DOHH2 (cell line): ENCODE measurements around the gene LRGUK.

Experiments
- EZH2phosphoT487 ChIP-seq: fragments of 200-600 bp; sonication (generic); IDR thresholded peaks from 2 replicates; pipeline ENCODE4 v1.6.1; 2017; ENCODE audit warnings: borderline replicate concordance, mild to moderate bottlenecking, antibody characterized with exemption, low read length, moderate library complexity, mixed read lengths
- TF ChIP-seq, protein P1 (sequence below): fragments of 200-600 bp; sonication (generic); IDR thresholded peaks from one replicate; pipeline ENCODE4 v1.5.1; 2014; ENCODE audit warnings: antibody characterized with exemption, mild to moderate bottlenecking, low read depth, low read length; ENCODE audit not compliant: poor library complexity, severe bottlenecking

DNA sequence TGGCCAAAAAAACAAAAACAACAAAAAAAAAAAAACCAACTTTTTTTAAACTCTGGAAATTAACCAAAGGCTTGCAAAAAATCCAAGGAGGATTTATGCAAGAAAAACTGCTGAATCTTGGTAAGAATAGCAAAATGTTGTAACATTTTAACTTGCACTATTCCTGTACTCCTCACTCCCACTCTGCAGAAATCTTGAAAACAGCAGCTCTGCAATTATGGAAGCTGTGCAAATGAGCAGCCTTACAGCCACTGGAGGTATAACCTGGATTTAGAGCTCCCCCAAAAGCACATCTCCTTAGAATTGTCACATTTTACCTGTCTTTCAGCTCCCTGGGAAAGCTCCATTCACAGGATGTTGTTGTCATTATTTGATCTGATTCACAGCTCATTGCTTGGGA lies 41.8 kb upstream of the LRGUK start:
- TF ChIP-seq, protein P1, sequence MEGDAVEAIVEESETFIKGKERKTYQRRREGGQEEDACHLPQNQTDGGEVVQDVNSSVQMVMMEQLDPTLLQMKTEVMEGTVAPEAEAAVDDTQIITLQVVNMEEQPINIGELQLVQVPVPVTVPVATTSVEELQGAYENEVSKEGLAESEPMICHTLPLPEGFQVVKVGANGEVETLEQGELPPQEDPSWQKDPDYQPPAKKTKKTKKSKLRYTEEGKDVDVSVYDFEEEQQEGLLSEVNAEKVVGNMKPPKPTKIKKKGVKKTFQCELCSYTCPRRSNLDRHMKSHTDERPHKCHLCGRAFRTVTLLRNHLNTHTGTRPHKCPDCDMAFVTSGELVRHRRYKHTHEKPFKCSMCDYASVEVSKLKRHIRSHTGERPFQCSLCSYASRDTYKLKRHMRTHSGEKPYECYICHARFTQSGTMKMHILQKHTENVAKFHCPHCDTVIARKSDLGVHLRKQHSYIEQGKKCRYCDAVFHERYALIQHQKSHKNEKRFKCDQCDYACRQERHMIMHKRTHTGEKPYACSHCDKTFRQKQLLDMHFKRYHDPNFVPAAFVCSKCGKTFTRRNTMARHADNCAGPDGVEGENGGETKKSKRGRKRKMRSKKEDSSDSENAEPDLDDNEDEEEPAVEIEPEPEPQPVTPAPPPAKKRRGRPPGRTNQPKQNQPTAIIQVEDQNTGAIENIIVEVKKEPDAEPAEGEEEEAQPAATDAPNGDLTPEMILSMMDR = no peak
- TF ChIP-seq EZH2phosphoT487 = no peak
